Activated T-helper 1 cell treated with anti-CD3 and anti-CD28 coated beads, Interleukin-12 subunit alpha, Interleukin-12 subunit beta, Interleukin-2, Interleukin-4 antibody, amounts not matched to agents 30 ng/mL and 10 ng/mL and 1 ng/mL, durations not matched to agents 14 hours and 24 hours and 36 hours (primary cell): ENCODE data around the gene CLMN. TPM values are rescaled to one million over a fixed set of nuclear protein-coding genes. Genes with fewer than 3 reads are reported as not detected.

Experiments used
- DNase-seq: peaks from one replicate; pipeline ENCODE4 v3.0.0; 2021; ENCODE audit warnings: low spot score
- H3K27ac Mint-ChIP-seq: one replicate; pipeline ENCODE4 v1.8.0; 2021; ENCODE audit warnings: mild to moderate bottlenecking, mixed read lengths
- H3K27me3 Mint-ChIP-seq: one replicate; pipeline ENCODE4 v1.8.0; 2022; ENCODE audit warnings: mild to moderate bottlenecking, moderate library complexity, mixed read lengths; ENCODE audit not compliant: insufficient read depth
- H3K36me3 Mint-ChIP-seq: one replicate; pipeline ENCODE4 v1.8.0; 2021; ENCODE audit warnings: low read depth, mixed read lengths
- H3K4me1 Mint-ChIP-seq: one replicate; pipeline ENCODE4 v1.8.0; 2021; ENCODE audit warnings: low read depth, mixed read lengths
- H3K4me3 Mint-ChIP-seq: one replicate; pipeline ENCODE4 v1.8.0; 2021; ENCODE audit warnings: mild to moderate bottlenecking, moderate library complexity, mixed read lengths
- H3K9me3 Mint-ChIP-seq: one replicate; pipeline ENCODE4 v1.8.0; 2021; ENCODE audit warnings: mixed read lengths
- intact Hi-C: fragments of 100-400 bp; cut with micrococcal nuclease; formaldehyde crosslinking; loops from one replicate; pipeline ENCODE4 v1.15.1; 2024
- total RNA-seq: library from RNA; stranded (reverse); gene quantifications from 2 replicates; pipeline ENCODE4 v1.2.3, GENCODE V29; 2022

The CLMN gene
- total RNA-seq, 1 donor from 2014 or later = 0.80 TPM

DNA sequence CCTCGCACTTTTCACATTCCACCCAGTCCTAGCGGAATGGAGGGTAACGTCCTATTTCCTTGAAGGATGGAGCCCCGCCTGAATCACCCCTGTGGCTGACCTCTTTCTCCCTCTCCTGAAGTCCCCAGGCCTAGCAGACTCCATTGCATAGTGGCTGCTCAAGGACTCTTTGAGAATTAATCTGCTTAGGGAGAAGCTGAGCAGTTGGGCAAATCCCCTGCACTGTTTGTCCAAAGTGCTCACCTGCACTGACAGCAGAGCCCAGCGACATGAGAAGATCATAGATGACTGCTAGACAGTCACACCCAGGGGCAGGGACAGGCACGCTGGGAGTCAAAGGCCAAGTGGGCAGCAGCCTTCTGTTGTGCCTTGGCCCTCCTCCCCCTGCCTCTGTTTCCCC is 124.7 kb downstream of the CLMN start:
- no peaks in the 10 kb centered on the region for H3K9me3 Mint-ChIP-seq
- H3K27me3 Mint-ChIP-seq = peaks cover 2% of the 10 kb centered on the region
- H3K36me3 Mint-ChIP-seq = no peaks in the 10 kb centered on the region
- no peak overlapping the region for H3K4me3 Mint-ChIP-seq
- H3K27ac Mint-ChIP-seq = no peak overlapping the region
- intact Hi-C loops = loop anchor here (5.0 kb wide), 1 partner anchor 508 kb away; no protein-coding TSS in a partner anchor
- no peaks in the 10 kb centered on the region for H3K4me1 Mint-ChIP-seq
- no peak for DNase-seq

- H3K4me3 Mint-ChIP-seq = no peak overlapping the region
- DNase-seq = no peak
- no peaks in the 10 kb centered on the region for H3K36me3 Mint-ChIP-seq
- intact Hi-C loops = no loop called here
- H3K4me1 Mint-ChIP-seq = no peaks in the 10 kb centered on the region
- no peaks in the 10 kb centered on the region for H3K9me3 Mint-ChIP-seq
- no peak overlapping the region for H3K27ac Mint-ChIP-seq
- H3K27me3 Mint-ChIP-seq = peaks cover 6% of the 10 kb centered on the region
These were observed 126.6 kb downstream of the CLMN start for GRCh38 chr14:95193081-95193480.

- H3K36me3 Mint-ChIP-seq = no peaks in the 10 kb centered on the region
- no peak overlapping the region for H3K4me3 Mint-ChIP-seq
- H3K27me3 Mint-ChIP-seq = peaks cover 7% of the 10 kb centered on the region
- DNase-seq = no peak
- no peaks in the 10 kb centered on the region for H3K9me3 Mint-ChIP-seq
- no peaks in the 10 kb centered on the region for H3K4me1 Mint-ChIP-seq
- intact Hi-C loops = no loop called here
- no peak overlapping the region for H3K27ac Mint-ChIP-seq
These were observed 127.4 kb downstream of the CLMN start for GRCh38 chr14:95192311-95192710.

- Mint-ChIP-seq H3K27me3 (peaks cover 6% of the 10 kb centered on the region), H3K36me3 (no peaks in the 10 kb centered on the region), H3K4me3 (no peak overlapping the region), H3K9me3 (no peaks in the 10 kb centered on the region), H3K4me1 (no peaks in the 10 kb centered on the region), H3K27ac (no peak overlapping the region)
- DNase-seq = no peak
- intact Hi-C loops = no loop called here
These were observed 128.1 kb downstream of the CLMN start for GRCh38 chr14:95191445-95192199.

DNA sequence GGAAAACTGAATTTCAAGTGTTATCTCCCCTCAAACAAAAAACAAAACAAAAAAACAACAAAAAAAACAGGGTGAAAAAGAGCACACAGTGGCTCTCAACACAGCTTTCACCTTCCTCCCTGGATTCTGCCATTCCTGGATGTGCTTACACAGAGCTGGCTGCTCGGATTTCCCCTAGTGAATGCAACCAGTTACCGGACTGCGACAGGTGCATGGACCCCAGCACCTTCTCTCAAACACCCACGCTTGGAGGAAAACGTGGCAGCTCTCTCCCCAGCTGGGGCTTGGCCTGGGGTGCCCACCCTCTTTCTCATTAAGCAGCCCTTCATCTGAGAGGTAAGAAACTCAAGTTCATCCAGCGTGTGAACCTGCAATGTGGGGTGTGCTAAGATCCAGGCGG is 128.9 kb downstream of the CLMN start:
- Mint-ChIP-seq H3K9me3 (no peaks in the 10 kb centered on the region), H3K4me1 (no peaks in the 10 kb centered on the region), H3K27ac (no peak overlapping the region)

DNA sequence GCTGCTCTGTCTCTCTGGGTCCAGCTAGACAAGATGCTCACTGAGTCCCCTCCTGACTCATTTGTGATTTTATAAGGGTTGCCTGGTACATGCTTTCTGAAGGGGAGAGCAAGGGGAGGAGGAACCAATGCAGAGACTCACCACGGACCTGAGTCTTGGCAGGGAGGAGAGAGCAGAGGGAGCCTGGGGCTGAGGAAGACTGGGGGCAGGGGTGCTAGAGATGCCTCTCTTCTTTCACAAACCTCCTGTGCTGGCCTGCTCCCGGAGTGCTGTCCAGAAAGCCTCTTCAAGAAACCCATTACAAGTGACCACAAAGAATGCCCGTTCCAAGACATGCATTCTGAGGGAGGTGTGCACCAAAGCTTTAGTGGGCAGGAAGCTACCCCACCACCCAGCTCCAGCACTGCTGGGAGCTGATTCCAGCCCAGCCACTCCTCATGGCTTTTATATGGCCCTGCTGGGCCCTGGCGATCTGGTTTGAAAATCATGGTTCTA is 129.3 kb downstream of the CLMN start:
- DNase-seq = no peak
- no peaks in the 10 kb centered on the region for H3K4me1 Mint-ChIP-seq
- no peaks in the 10 kb centered on the region for H3K9me3 Mint-ChIP-seq
- intact Hi-C loops = no loop called here
- H3K27me3 Mint-ChIP-seq = peaks cover 8% of the 10 kb centered on the region
- H3K4me3 Mint-ChIP-seq = no peak overlapping the region
- H3K27ac Mint-ChIP-seq = no peak overlapping the region
- H3K36me3 Mint-ChIP-seq = no peaks in the 10 kb centered on the region

More for the DNA sequence above, 128.9 kb downstream of the CLMN start:
- Mint-ChIP-seq H3K27me3 (peaks cover 6% of the 10 kb centered on the region), H3K36me3 (no peaks in the 10 kb centered on the region), H3K4me3 (no peak overlapping the region)
- intact Hi-C loops = no loop called here
- no peak for DNase-seq

DNA sequence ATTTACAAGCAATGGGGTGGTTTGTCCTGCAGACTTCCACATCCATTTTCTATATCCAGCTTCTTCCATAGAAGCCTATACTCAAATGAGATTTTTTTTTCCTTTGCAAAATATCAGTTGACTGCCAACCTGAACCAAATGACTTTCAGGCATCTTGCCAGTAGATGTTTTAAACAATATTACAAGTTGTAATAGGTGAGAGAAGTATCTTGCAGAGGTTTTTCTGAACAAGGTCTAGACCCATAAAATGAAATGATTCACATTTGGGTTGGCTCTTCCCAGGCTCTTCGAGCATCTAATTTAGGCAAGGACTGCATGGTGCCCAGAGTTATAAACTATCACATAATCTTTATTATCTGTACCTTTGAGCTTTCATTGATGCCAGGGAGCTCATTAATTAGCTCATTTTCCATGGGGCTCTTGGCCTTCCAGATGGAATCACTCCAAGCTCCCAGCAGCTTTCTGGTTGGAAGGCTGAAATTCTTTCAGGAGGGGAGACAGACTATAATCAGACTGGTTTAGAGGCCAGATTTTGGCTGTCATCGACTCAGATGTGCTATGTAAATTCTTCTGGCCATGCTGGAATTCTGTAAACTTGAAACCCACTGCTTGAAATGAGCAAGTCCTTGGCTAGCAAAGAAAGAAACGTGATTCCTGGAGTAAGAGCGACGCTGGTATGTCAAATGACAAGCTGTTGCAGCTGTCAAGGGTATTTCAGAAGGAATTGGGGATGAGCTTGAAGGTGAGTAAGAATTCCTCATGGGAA is 130.2 kb downstream of the CLMN start:
- intact Hi-C loops = no loop called here
- no peaks in the 10 kb centered on the region for H3K4me1 Mint-ChIP-seq
- H3K4me3 Mint-ChIP-seq = no peak overlapping the region
- no peaks in the 10 kb centered on the region for H3K9me3 Mint-ChIP-seq
- DNase-seq = no peak
- H3K27ac Mint-ChIP-seq = no peak overlapping the region
- peaks cover 12% of the 10 kb centered on the region for H3K27me3 Mint-ChIP-seq
- no peaks in the 10 kb centered on the region for H3K36me3 Mint-ChIP-seq

GRCh38 chr14:95188380-95188779 is 131.3 kb downstream of the CLMN start:
- intact Hi-C loops = no loop called here
- H3K4me3 Mint-ChIP-seq = no peak overlapping the region
- no peak overlapping the region for H3K27ac Mint-ChIP-seq
- H3K36me3 Mint-ChIP-seq = no peaks in the 10 kb centered on the region
- peaks cover 12% of the 10 kb centered on the region for H3K27me3 Mint-ChIP-seq
- DNase-seq = no peak
- no peaks in the 10 kb centered on the region for H3K4me1 Mint-ChIP-seq
- no peaks in the 10 kb centered on the region for H3K9me3 Mint-ChIP-seq

DNA sequence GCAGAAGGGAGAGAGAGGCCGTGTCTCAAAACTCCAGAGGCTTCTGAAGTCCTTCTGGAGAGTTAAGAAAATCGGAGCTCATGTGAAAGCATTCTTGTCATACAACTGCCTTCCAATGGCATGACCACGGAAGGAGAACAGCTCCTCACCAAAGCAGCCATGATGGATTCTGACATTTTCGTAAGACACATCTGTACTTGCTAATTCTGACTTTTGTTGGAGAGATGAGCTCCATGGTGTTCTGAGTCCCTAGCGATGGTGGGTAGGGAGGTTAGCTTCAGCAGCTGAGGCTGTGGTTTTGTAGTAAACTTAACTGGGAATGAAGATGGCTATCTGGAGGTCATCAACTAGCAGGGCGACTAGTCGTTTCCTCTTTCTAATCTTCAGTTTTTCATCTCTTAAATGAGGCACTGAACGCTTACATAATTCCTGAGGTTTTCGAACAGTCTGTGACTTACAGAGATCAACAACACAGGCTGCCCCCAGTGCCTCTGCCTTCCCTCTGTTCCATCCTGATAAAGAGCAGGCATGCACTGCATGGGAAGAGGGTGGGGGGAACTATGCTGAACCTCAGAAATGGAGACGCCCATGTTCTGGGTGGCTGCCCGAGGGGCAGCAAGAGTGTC is 133.8 kb downstream of the CLMN start:
- no peaks in the 10 kb centered on the region for H3K9me3 Mint-ChIP-seq
- no peaks in the 10 kb centered on the region for H3K36me3 Mint-ChIP-seq
- DNase-seq = no peak
- H3K4me3 Mint-ChIP-seq = no peak overlapping the region
- peaks cover 12% of the 10 kb centered on the region for H3K27me3 Mint-ChIP-seq
- intact Hi-C loops = no loop called here
- H3K4me1 Mint-ChIP-seq = no peaks in the 10 kb centered on the region
- no peak overlapping the region for H3K27ac Mint-ChIP-seq

DNA sequence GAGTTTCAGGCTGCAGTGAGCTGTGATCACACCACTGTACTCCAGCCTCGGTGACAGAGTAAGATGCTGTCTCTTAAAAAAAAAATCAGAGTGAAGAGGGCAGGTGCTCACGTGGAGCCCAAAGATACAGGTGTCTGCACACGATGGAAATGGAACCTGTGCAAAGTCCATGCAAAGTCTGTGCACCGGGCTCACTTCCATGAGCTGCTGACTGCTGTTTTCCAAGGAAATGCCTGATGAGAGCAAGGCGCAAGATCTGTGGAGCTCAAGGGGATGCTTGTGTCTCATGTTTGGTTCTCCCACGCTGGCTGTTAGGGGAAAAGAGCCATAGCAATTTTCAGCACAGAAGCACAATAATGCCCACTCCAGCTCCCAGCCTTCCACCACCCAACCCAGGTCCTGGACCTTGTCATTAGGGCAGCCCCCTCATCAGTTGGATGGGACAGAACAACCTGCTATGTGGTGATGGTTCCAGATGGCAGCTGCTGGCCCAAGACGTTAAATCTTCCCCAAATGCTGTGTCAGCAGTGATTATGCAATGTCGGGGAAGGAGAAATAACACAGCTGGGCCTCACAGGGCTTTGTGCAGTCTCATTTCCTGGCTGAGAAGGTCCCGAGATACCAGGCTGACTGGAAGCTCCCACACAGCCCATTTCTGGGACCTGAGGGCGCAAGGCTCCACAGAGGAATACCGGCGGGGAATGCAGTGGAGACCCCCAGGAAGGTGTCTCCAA is 134.5 kb downstream of the CLMN start:
- Mint-ChIP-seq H3K27ac (no peak overlapping the region), H3K4me1 (no peaks in the 10 kb centered on the region), H3K36me3 (no peaks in the 10 kb centered on the region), H3K9me3 (no peaks in the 10 kb centered on the region), H3K27me3 (peaks cover 12% of the 10 kb centered on the region), H3K4me3 (no peak overlapping the region)
- intact Hi-C loops = no loop called here
- no peak for DNase-seq

DNA sequence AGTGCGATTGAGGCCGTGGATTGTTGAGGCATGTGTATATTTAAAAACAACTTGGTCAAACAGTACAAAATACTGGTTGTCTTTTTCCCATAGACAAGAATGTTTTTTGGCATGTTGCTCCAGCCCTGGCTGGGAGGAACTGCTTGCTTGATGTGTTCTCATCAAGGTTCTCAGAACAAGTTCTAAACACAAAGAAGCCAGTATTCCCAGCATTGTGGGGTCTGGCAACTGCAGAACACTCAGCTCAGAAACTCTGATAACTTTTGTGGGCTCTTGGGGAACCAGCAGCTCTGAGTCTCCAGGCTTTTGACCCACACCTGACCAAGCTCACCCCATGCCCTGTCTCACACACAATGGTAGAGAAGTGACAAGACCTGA is 135.3 kb downstream of the CLMN start:
- intact Hi-C loops = no loop called here
- no peak for DNase-seq
- no peaks in the 10 kb centered on the region for H3K36me3 Mint-ChIP-seq
- peaks cover 12% of the 10 kb centered on the region for H3K27me3 Mint-ChIP-seq
- no peak overlapping the region for H3K27ac Mint-ChIP-seq
- no peak overlapping the region for H3K4me3 Mint-ChIP-seq
- no peaks in the 10 kb centered on the region for H3K9me3 Mint-ChIP-seq
- no peaks in the 10 kb centered on the region for H3K4me1 Mint-ChIP-seq

DNA sequence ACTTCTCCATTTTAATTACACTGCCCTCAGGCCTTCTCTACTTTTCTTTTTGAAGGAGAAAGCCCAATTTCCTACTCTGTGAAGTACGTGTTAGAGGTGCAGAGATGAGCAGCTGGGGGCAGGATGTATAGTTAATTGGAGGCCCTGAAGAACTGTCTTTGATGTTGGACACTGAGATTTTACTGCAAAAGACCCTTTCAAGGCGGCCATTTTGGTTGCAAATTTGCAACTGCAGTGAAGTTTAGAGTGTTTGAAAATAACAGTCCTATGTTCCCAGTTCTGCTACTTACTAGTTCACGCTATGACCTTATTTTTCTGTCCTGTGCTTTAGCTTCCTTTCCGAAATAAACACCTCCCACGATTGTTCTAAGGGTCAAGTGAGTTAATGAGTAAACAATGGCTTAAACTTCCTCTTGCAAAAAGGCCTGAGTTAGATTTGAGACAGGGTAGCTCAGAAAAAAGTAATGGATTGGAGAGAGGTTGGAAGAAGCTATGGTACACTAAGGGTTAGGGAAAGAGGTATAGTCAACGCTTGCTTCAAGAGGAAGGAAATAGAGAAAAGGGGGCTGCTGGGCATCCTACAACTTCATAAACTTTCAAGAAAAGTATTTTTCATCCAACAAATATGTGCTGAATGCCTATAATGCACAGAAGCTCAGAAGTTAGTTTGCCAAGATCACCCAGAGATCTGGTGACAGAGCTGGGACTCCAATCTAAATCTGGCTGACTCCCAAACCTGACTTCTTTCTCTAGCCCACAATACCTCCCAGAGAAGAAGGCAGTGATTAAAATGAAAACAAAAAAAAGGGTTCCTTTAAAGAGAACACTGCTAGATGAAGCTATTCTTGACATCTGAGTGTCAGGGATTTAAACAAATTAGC is 135.9 kb downstream of the CLMN start:
- intact Hi-C loops = no loop called here
- no peak for DNase-seq
- Mint-ChIP-seq H3K4me1 (no peaks in the 10 kb centered on the region), H3K27ac (no peak overlapping the region), H3K27me3 (peaks cover 10% of the 10 kb centered on the region), H3K36me3 (no peaks in the 10 kb centered on the region), H3K4me3 (no peak overlapping the region), H3K9me3 (no peaks in the 10 kb centered on the region)
